ENCODE data around the gene IL1RAPL2.

DNA sequence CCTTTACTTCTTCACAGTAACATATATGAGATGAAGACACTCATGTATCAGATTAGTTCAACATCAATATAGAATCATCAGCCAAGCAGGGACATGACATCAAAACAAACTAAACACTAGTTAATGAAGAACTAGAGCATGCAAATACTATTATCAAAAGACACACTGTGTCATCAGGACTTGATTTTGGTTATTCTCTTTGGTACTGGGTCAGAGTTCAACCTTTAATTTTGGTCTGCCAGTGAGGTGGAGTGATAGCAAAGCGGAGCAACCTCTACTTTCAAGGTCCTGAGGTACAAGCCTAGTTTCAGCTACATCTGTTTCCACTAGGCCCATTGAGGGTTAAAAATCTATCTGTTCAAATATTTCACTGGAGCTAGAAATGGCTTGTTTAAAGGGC lies 584.0 kb downstream of the IL1RAPL2 start:
- TF ChIP-seq TCF12 (IDR thresholded peaks at IDR 0.05; ENCODE audit: low read depth) (no peak), YY1 (IDR thresholded peaks at IDR 0.05; ENCODE audit: low read depth) (no peak), MAX (IDR thresholded peaks at IDR 0.05) (no peak)
- TF ChIP-seq, protein P1, sequence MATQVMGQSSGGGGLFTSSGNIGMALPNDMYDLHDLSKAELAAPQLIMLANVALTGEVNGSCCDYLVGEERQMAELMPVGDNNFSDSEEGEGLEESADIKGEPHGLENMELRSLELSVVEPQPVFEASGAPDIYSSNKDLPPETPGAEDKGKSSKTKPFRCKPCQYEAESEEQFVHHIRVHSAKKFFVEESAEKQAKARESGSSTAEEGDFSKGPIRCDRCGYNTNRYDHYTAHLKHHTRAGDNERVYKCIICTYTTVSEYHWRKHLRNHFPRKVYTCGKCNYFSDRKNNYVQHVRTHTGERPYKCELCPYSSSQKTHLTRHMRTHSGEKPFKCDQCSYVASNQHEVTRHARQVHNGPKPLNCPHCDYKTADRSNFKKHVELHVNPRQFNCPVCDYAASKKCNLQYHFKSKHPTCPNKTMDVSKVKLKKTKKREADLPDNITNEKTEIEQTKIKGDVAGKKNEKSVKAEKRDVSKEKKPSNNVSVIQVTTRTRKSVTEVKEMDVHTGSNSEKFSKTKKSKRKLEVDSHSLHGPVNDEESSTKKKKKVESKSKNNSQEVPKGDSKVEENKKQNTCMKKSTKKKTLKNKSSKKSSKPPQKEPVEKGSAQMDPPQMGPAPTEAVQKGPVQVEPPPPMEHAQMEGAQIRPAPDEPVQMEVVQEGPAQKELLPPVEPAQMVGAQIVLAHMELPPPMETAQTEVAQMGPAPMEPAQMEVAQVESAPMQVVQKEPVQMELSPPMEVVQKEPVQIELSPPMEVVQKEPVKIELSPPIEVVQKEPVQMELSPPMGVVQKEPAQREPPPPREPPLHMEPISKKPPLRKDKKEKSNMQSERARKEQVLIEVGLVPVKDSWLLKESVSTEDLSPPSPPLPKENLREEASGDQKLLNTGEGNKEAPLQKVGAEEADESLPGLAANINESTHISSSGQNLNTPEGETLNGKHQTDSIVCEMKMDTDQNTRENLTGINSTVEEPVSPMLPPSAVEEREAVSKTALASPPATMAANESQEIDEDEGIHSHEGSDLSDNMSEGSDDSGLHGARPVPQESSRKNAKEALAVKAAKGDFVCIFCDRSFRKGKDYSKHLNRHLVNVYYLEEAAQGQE (IDR thresholded peaks at IDR 0.05; ENCODE audit: low read depth), result no peak
